Right cardiac atrium (tissue), 5 donors: ENCODE measurements around the gene KIF21A. TPM values are rescaled to one million over a fixed set of nuclear protein-coding genes. Genes with fewer than 3 reads are reported as not detected.

Source experiments
- ATAC-seq, 2 donors: fragments of 200-7000 bp; cut with Tn5 transposase; one replicate each; pipeline versions ENCODE4 v1.8.0 to v1.9.1; 2020; ENCODE audit warnings: moderate library complexity in 2 of 2, mild to moderate bottlenecking in 1 of 2
- DNase-seq, 3 donors: peaks; one replicate each; pipeline ENCODE4 v3.0.0-alpha.2; 2020
- H3K27ac ChIP-seq: one replicate; pipeline ENCODE4 v1.5.1; 2013; ENCODE audit warnings: mild to moderate bottlenecking, low read length, control low read depth, moderate library complexity
- H3K27me3 ChIP-seq: one replicate; pipeline ENCODE4 v1.6.1; 2013; ENCODE audit not compliant: control insufficient read depth, insufficient read depth
- H3K4me1 ChIP-seq: one replicate; pipeline ENCODE4 v1.6.1; 2013; ENCODE audit warnings: low read length; ENCODE audit not compliant: control insufficient read depth, insufficient read depth
- H3K4me3 ChIP-seq: one replicate; pipeline ENCODE4 v1.5.1; 2013; ENCODE audit warnings: low read length, control low read depth
- H3K9me3 ChIP-seq: one replicate; pipeline ENCODE4 v1.6.1; 2013; ENCODE audit warnings: low read length; ENCODE audit not compliant: control insufficient read depth
- WGBS: extraction: QIAGEN DNeasy Blood & Tissue Kit; methylation state at CpG from one replicate; pipeline ENCODE4 v1.1.7; 2013; 5-methylcytosine and 5-hydroxymethylcytosine counted together
- intact Hi-C, 4 donors: fragments of 100-400 bp; cut with DNase I; formaldehyde crosslinking; loops; one replicate each; pipeline versions ENCODE4 v1.11.0 to v1.14.0; 2022 to 2023
- polyA plus RNA-seq: library from polyadenylated mRNA; stranded (reverse); fragments of 200-250 nt; gene quantifications from one replicate; pipeline ENCODE4 v1.2.3, GENCODE V29; 2013
- total RNA-seq, 4 donors: library from RNA; stranded (reverse); fragmentation: NEBNext Ultra II Directional; extraction: Animal tissue kit (Norgen Biotek cat#: 25700); gene quantifications; one replicate each; pipeline ENCODE4 v1.2.1, GENCODE V29; 2021
- donor health status: healthy with polysubstance abuse.
- donor health status: DM: no; HTN: yes; CAD: no.
- donor health status: DM: no; HTN: no; CAD: no.
- donor health status: DM: no; HTN: yes; CAD: no; lungs with severe emphysema.
- donor health status: DM: yes; HTN: yes; CAD: no.

Gene KIF21A
- total and polyA plus RNA-seq, 5 donors: 26.1 to 58.7 (median 41.2) TPM

DNA sequence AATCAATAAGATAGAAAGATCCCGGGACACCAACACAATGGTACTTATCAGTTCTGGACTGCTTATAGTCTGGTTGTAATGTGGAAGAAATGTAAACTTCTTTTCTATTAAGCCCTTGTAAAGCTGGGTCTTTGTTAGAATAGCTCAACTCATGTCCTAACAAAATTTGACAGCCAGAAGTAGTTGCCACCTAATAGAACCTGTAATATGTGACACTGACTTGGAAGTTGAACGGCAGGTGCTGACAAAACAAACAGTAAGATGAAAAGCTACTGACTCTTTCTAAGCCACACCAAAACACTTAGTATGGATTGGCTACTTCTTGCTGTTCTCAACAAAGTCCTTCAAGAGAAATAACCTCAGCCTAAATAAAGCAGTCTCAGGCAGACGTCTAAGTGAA is 56.6 kb downstream of the KIF21A start:
- DNase-seq (no peak), ATAC-seq (no peak)
- 65% methylated on average over 3 of the region's 3 CpGs for WGBS
- H3K27me3 ChIP-seq: no peaks in the 10 kb centered on the region
- intact Hi-C loops: no loop called here
- peaks cover 7% of the 10 kb centered on the region for H3K4me1 ChIP-seq
- no peaks in the 10 kb centered on the region for H3K9me3 ChIP-seq
- H3K4me3 ChIP-seq: no peak overlapping the region
- no peak overlapping the region for H3K27ac ChIP-seq

DNA sequence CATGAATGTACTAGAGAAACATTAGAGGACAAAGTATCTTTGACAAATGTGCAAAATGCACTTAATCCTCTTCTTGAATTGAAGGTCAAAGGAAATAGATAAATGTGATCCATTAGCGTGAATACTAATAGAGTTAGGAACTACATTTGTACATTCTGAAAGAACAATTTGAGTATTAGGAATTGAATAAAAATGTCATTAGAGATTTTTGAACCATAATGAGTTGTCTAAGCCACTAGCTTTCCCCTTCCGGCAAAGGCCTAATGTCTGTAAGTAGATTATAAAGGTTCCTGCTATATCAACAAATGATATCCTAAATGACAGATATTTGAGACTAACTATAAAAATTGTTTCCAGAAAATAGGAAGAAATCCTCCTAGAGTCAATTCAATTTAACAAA is 59.8 kb downstream of the KIF21A start:
- intact Hi-C loops: no loop called here
- WGBS: 94% methylated on average over 2 of the region's 2 CpGs
- ATAC-seq: no peak

DNA sequence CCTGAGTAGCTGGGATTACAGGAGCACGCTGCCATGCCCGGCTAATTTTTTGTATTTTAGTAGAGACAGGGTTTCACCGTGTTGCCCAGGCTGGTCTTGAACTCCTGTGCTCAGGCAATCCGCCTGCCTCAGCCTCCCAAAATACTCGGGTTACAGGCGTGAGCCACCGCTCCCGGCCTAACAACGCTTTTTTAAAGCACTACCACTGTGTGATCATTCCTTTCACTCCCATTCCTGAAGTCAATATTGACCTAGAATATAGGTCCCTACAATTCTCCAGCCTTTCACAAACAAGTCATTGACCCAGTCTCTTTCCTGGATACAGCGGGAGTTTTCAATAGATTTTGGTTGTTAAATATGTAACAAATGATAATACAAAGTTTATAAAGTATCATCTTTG is 62.8 kb downstream of the KIF21A start:
- Histone ChIP-seq H3K4me1 (peaks cover 2% of the 10 kb centered on the region), H3K27me3 (no peaks in the 10 kb centered on the region), H3K9me3 (no peaks in the 10 kb centered on the region), H3K4me3 (no peak overlapping the region), H3K27ac (no peak overlapping the region)
- intact Hi-C loops: no loop called here
- no peak for DNase-seq
- ATAC-seq: no peak
- WGBS: 95% methylated on average over 10 of the region's 10 CpGs

More for the DNA sequence above, 59.8 kb downstream of the KIF21A start:
- Histone ChIP-seq H3K4me3 (no peak overlapping the region), H3K4me1 (peaks cover 7% of the 10 kb centered on the region), H3K9me3 (no peaks in the 10 kb centered on the region), H3K27ac (no peak overlapping the region), H3K27me3 (no peaks in the 10 kb centered on the region)
- no peak for DNase-seq

DNA sequence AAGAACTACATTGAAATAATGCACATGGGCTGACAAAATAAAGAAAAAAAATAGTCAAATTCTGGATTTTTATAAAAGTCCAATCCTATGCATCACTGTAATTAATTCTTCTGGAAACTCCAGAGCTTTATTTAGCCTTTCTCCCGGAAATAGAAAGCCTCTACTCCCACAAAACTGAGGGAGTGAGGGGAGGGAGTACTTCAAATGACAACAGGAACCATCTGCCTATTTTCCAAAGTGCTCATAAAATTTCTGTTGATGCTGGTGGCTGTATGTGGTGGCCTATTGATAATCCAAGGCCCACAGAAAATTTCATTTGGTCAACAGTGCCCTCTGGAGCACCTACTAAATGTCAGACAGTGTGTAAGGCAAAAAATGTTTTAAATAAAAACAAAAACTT is 64.6 kb downstream of the KIF21A start:
- Histone ChIP-seq H3K4me1 (no peaks in the 10 kb centered on the region), H3K4me3 (no peak overlapping the region), H3K27me3 (no peaks in the 10 kb centered on the region), H3K9me3 (no peaks in the 10 kb centered on the region), H3K27ac (no peak overlapping the region)
- intact Hi-C loops: no loop called here
- no peak for DNase-seq
- 30% methylated on average over 1 of the region's 1 CpG for WGBS
- ATAC-seq: no peak

GRCh38 chr12:39375206-39375808 is 67.6 kb downstream of the KIF21A start:
- H3K9me3 ChIP-seq: no peaks in the 10 kb centered on the region
- no peaks in the 10 kb centered on the region for H3K4me1 ChIP-seq
- 75% methylated on average over 2 of the region's 2 CpGs for WGBS
- H3K4me3 ChIP-seq: no peak overlapping the region
- no peaks in the 10 kb centered on the region for H3K27me3 ChIP-seq
- DNase-seq: no peak
- no peak for ATAC-seq
- intact Hi-C loops: no loop called here
- no peak overlapping the region for H3K27ac ChIP-seq

DNA sequence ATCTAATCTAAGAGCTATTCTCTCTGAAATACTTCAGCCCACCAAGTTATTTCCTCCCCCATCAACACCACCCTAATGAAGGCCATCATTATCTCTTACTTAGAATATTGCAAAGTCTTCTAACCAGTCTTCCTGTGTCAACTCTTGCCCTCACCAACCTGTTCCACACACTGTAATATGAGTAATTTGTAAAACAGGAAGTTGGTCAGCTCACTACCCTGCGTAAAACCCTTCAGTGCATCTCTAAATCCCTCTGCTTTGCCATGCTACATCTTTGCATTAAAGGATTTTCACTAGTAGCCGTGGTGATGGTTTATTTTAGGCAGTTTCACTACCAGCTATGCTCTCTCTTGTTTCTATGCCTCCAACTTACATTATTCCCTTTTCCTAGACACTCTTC is 70.0 kb downstream of the KIF21A start:
- Histone ChIP-seq H3K4me3 (no peak overlapping the region), H3K27ac (no peak overlapping the region), H3K27me3 (no peaks in the 10 kb centered on the region), H3K9me3 (no peaks in the 10 kb centered on the region), H3K4me1 (no peaks in the 10 kb centered on the region)
- intact Hi-C loops: no loop called here
- WGBS: 57% methylated on average over 2 of the region's 2 CpGs
- ATAC-seq (no peak), DNase-seq (no peak)

DNA sequence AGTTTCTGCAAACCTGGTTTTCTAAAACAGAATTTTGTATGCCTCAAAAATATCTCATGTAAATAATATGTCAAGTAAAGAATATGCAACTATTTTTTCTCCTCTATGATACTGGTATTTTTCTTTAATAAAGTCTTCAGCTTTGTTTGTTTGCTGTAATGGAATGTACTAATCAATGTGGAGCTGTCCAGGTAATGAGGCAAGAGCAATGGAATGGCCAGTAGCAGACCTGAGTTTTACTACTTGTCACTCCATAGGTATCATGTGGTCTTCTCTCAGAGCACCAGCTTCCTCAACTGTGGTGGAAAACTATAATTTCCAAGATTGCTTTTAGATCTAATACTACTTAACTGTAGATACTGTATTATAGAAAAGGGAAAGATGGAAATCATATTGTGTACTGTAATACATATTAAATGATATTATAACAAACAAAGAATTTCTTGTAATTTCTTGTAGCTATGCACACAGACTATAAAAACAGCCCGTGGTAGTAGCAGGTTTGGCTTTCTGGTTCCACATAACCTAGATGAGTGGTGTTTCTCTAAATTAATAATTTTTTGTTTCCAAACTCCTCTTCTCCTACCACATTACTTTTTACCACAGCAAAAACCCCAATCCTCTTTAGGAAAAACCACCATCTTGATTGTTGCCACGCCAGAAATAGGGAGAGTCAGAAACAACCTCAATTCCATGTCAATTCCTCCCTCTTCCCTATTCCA is 70.6 kb downstream of the KIF21A start:
- DNase-seq: no peak
- no peak overlapping the region for H3K27ac ChIP-seq
- WGBS: 80% methylated on average over 2 of the region's 2 CpGs
- no peaks in the 10 kb centered on the region for H3K9me3 ChIP-seq
- intact Hi-C loops: no loop called here
- no peaks in the 10 kb centered on the region for H3K27me3 ChIP-seq
- no peak overlapping the region for H3K4me3 ChIP-seq
- no peaks in the 10 kb centered on the region for H3K4me1 ChIP-seq
- no peak for ATAC-seq

GRCh38 chr12:39369756-39370155 is 73.2 kb downstream of the KIF21A start:
- H3K27me3 ChIP-seq: no peaks in the 10 kb centered on the region
- H3K4me3 ChIP-seq: no peak overlapping the region
- no peaks in the 10 kb centered on the region for H3K4me1 ChIP-seq
- intact Hi-C loops: no loop called here
- H3K27ac ChIP-seq: no peak overlapping the region
- 85% methylated on average over 2 of the region's 2 CpGs for WGBS
- ATAC-seq: no peak
- H3K9me3 ChIP-seq: no peaks in the 10 kb centered on the region
- no peak for DNase-seq

DNA sequence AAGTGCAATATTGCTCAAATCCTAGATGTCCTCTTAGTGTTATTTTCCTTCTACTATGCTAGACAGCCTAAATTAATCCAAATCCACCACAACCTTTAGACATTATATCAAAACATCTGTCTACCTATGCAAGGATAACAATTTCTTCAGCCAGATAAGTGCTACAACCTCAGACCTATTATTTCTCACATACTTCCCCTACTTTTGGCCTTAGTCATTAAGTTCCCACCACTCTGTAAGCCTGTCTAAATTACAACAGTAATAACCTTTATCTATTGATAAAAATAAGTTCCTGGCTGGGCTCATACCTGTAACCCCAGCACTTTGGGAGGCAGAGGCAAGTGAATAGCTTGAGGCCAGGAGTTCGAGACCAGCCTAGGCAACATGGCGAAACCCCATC is 74.0 kb downstream of the KIF21A start:
- intact Hi-C loops: no loop called here
- Histone ChIP-seq H3K4me3 (no peak overlapping the region), H3K27me3 (no peaks in the 10 kb centered on the region), H3K9me3 (no peaks in the 10 kb centered on the region), H3K27ac (no peak overlapping the region), H3K4me1 (no peaks in the 10 kb centered on the region)
- 96% methylated on average over 2 of the region's 2 CpGs for WGBS
- DNase-seq (no peak), ATAC-seq (no peak)

- DNase-seq: no peak
- 39% methylated on average over 1 of the region's 1 CpG for WGBS
- Histone ChIP-seq H3K9me3 (no peaks in the 10 kb centered on the region), H3K4me1 (no peaks in the 10 kb centered on the region), H3K27ac (no peak overlapping the region), H3K4me3 (no peak overlapping the region), H3K27me3 (no peaks in the 10 kb centered on the region)
- no peak for ATAC-seq
- intact Hi-C loops: no loop called here
Measured at GRCh38 chr12:39368096-39368495, 74.8 kb downstream of the KIF21A start.

DNA sequence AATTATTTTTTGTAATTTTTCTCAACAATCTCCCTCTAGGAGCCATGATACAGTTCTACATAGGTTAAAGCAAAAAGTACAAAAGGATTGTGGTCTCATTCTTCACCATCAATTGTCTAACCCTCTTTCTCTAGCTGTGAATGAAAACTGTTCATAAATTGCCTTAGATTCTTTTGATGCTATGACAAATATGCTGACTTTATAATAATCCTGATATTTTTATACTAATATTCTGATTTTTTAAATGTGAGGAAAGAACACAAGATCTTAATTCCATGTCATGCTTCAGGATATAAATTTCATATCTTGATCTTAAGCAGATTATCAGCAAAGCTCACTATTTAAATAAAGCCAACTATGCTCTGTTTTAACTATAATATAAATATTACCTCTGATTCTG is 75.4 kb downstream of the KIF21A start:
- Histone ChIP-seq H3K27me3 (no peaks in the 10 kb centered on the region), H3K4me1 (no peaks in the 10 kb centered on the region), H3K9me3 (no peaks in the 10 kb centered on the region), H3K4me3 (no peak overlapping the region), H3K27ac (no peak overlapping the region)
- intact Hi-C loops: no loop called here
- no peak for DNase-seq
- ATAC-seq: no peak
